GM23248 (cell line): ENCODE results near the gene NSG2. TPM values are rescaled to one million over a fixed set of nuclear protein-coding genes. Genes with fewer than 3 reads are reported as not detected.

Experiments
- DNase-seq: peaks from one replicate; pipeline ENCODE4 v3.0.0-alpha.2; 2015
- H2AFZ ChIP-seq: fragments of 200-600 bp; sonication (generic); 2 replicates; pipeline ENCODE4 v1.6.1; 2016; ENCODE audit warnings: antibody characterized with exemption
- H3F3A ChIP-seq: fragments of 200-600 bp; sonication (generic); 2 replicates; pipeline ENCODE4 v1.6.1; 2016; ENCODE audit warnings: mild to moderate bottlenecking, antibody characterized with exemption, mixed run types; ENCODE audit not compliant: insufficient read depth
- H3K27ac ChIP-seq: fragments of 200-600 bp; sonication (generic); 2 replicates; pipeline ENCODE4 v1.5.1; 2016; ENCODE audit warnings: mild to moderate bottlenecking
- H3K27me3 ChIP-seq: fragments of 200-600 bp; sonication (generic); replicated peaks from 2 replicates; pipeline ENCODE4 v1.6.1; 2016; ENCODE audit warnings: mild to moderate bottlenecking; ENCODE audit not compliant: insufficient read depth
- H3K36me3 ChIP-seq: fragments of 200-600 bp; sonication (generic); 2 replicates; pipeline ENCODE4 v1.6.1; 2016; ENCODE audit warnings: low read depth, mild to moderate bottlenecking
- H3K4me1 ChIP-seq: fragments of 200-600 bp; sonication (generic); 2 replicates; pipeline ENCODE4 v1.6.1; 2016; ENCODE audit warnings: mild to moderate bottlenecking; ENCODE audit not compliant: insufficient read depth
- H3K4me2 ChIP-seq: fragments of 200-600 bp; sonication (generic); one replicate; pipeline ENCODE4 v1.6.1; 2016; ENCODE audit warnings: mild to moderate bottlenecking; ENCODE audit not compliant: unreplicated experiment
- H3K4me3 ChIP-seq: fragments of 200-600 bp; sonication (generic); 2 replicates; pipeline ENCODE4 v1.5.1; 2016; ENCODE audit warnings: mild to moderate bottlenecking
- H3K79me2 ChIP-seq: fragments of 200-600 bp; sonication (generic); 2 replicates; pipeline ENCODE4 v1.6.1; 2016; ENCODE audit warnings: mild to moderate bottlenecking; ENCODE audit not compliant: insufficient read depth
- H3K9ac ChIP-seq: fragments of 200-600 bp; sonication (generic); 2 replicates; pipeline ENCODE4 v1.6.1; 2016; ENCODE audit warnings: mild to moderate bottlenecking
- H3K9me2 ChIP-seq: fragments of 200-600 bp; sonication (generic); 2 replicates; pipeline ENCODE4 v1.6.1; 2016; ENCODE audit warnings: mixed run types, mild to moderate bottlenecking, moderate library complexity; ENCODE audit not compliant: insufficient read depth
- H3K9me3 ChIP-seq: fragments of 200-600 bp; sonication (generic); one replicate; pipeline ENCODE4 v1.6.1; 2017; ENCODE audit warnings: low read depth
- H4K20me1 ChIP-seq: fragments of 200-600 bp; sonication (generic); 2 replicates; pipeline ENCODE4 v1.6.0; 2016; ENCODE audit not compliant: insufficient read depth
- EZH2 ChIP-seq: fragments of 200-600 bp; sonication (generic); IDR thresholded peaks from 2 replicates; pipeline ENCODE4 v1.6.1; 2018; ENCODE audit warnings: antibody characterized with exemption, mild to moderate bottlenecking; ENCODE audit not compliant: insufficient read depth, poor library complexity, severe bottlenecking
- EZH2phosphoT487 ChIP-seq: fragments of 200-600 bp; sonication (generic); IDR thresholded peaks from 2 replicates; pipeline ENCODE4 v1.6.1; 2018; ENCODE audit warnings: antibody characterized with exemption, moderate library complexity, mild to moderate bottlenecking, low read depth; ENCODE audit not compliant: insufficient read depth
- WGBS, 2 experiments: methylation state at CpG; one replicate each; pipeline ENCODE4 v1.1.6; 2015 to 2017; ENCODE audit warnings: low lambda C conversion rate in 2 of 2, low coverage in 1 of 2; ENCODE audit errors: missing lambda C conversion rate in 2 of 2; 5-methylcytosine and 5-hydroxymethylcytosine counted together
- in situ Hi-C: fragments of 300-500 bp; cut with MboI; formaldehyde crosslinking; loops from 2 replicates; pipeline ENCODE4 v1.15.0; 2020
- polyA plus RNA-seq: library from polyadenylated mRNA; unstranded; fragments of >200 nt; fragmentation: Nextera tagmentation; extraction: Ambion mirVana; gene quantifications from 2 replicates; pipeline ENCODE4 v1.2.1, GENCODE V29; 2016
- total RNA-seq: library from RNA; depleted of rRNA; stranded (reverse); fragments of >200 nt; shearing (Covaris generic); gene quantifications from 2 replicates; pipeline ENCODE4 v1.2.3, GENCODE V29; 2014; rRNA removed

The NSG2 gene
- total and polyA plus RNA-seq, 2 experiments from 2014 or later = not detected

- Histone ChIP-seq H3K4me3 (no peak overlapping the region), H4K20me1 (no peaks in the 10 kb centered on the region), H2AFZ (no peak overlapping the region), H3K4me2 (no peak overlapping the region), H3K79me2 (no peaks in the 10 kb centered on the region), H3K27me3 (no peaks in the 10 kb centered on the region), H3K36me3 (no peaks in the 10 kb centered on the region), H3K4me1 (no peaks in the 10 kb centered on the region), H3K9me3 (no peaks in the 10 kb centered on the region), H3K27ac (no peak overlapping the region), H3K9me2 (no peaks in the 10 kb centered on the region), H3F3A (no peaks in the 10 kb centered on the region), H3K9ac (no peak overlapping the region)
- WGBS, 2 experiments = 43 to 58% methylated on average over 1 of the region's 1 CpG
- in situ Hi-C loops = no loop called here
- no peak for DNase-seq
- TF ChIP-seq EZH2phosphoT487 = no peak
- no peak for TF ChIP-seq EZH2
These were observed 109.8 kb downstream of the NSG2 start for GRCh38 chr5:174155281-174155680.

- 0 to 3% methylated on average over 3 of the region's 3 CpGs for WGBS, 2 experiments
- Histone ChIP-seq H3K36me3 (no peaks in the 10 kb centered on the region), H4K20me1 (no peaks in the 10 kb centered on the region), H3K4me3 (no peak overlapping the region), H3K27ac (no peak overlapping the region), H3K27me3 (no peaks in the 10 kb centered on the region), H3F3A (no peaks in the 10 kb centered on the region), H3K9ac (no peak overlapping the region), H3K9me3 (no peaks in the 10 kb centered on the region), H3K4me2 (no peak overlapping the region), H3K9me2 (no peaks in the 10 kb centered on the region), H2AFZ (no peak overlapping the region), H3K79me2 (no peaks in the 10 kb centered on the region), H3K4me1 (no peaks in the 10 kb centered on the region)
- DNase-seq = no peak
- TF ChIP-seq EZH2phosphoT487 (no peak), EZH2 (no peak)
- in situ Hi-C loops = no loop called here
These were observed 110.2 kb downstream of the NSG2 start for GRCh38 chr5:174155706-174156105.

- Histone ChIP-seq H3K4me2 (no peak overlapping the region), H3K36me3 (no peaks in the 10 kb centered on the region), H3K9me3 (no peaks in the 10 kb centered on the region), H3K4me1 (no peaks in the 10 kb centered on the region), H3K27me3 (no peaks in the 10 kb centered on the region), H3K9ac (no peak overlapping the region), H3K9me2 (no peaks in the 10 kb centered on the region), H4K20me1 (no peaks in the 10 kb centered on the region), H3K4me3 (no peak overlapping the region), H3K27ac (no peak overlapping the region), H3K79me2 (no peaks in the 10 kb centered on the region), H2AFZ (no peak overlapping the region), H3F3A (no peaks in the 10 kb centered on the region)
- no peak for DNase-seq
- TF ChIP-seq EZH2 (no peak), EZH2phosphoT487 (no peak)
- whole genome bisulfite sequencing, 2 experiments = 19 to 20% methylated on average over 5 of the region's 5 CpGs
- in situ Hi-C loops = no loop called here
These were observed 111.5 kb downstream of the NSG2 start for GRCh38 chr5:174157048-174157447.

Other genes with a start within 250 kb of the NSG2 start
- 11.6 and 16.3 TPM in 2 replicates for gene CPEB4, start 157.4 kb upstream of the NSG2 start, total RNA-seq
- 4.4 and 6.2 TPM in 2 replicates for gene CPEB4, start 157.4 kb upstream of the NSG2 start, polyA plus RNA-seq
- not detected in 2 replicates for gene C5orf47, start 56.5 kb upstream of the NSG2 start, total RNA-seq
- not detected in 2 replicates for gene C5orf47, start 56.5 kb upstream of the NSG2 start, polyA plus RNA-seq